VCaP (cell line): ENCODE results near the gene KIF7.

ENCODE experiments used
- H3K27ac ChIP-seq: fragments of 450-650 bp; 2 replicates; pipeline ENCODE4 v1.5.1; 2017
- CTCF ChIP-seq: fragments of 450-650 bp; conservative IDR thresholded peaks from 2 replicates; pipeline ENCODE4 v1.5.1; 2017; ENCODE audit warnings: mild to moderate bottlenecking, moderate library complexity

KIF7 gene

DNA sequence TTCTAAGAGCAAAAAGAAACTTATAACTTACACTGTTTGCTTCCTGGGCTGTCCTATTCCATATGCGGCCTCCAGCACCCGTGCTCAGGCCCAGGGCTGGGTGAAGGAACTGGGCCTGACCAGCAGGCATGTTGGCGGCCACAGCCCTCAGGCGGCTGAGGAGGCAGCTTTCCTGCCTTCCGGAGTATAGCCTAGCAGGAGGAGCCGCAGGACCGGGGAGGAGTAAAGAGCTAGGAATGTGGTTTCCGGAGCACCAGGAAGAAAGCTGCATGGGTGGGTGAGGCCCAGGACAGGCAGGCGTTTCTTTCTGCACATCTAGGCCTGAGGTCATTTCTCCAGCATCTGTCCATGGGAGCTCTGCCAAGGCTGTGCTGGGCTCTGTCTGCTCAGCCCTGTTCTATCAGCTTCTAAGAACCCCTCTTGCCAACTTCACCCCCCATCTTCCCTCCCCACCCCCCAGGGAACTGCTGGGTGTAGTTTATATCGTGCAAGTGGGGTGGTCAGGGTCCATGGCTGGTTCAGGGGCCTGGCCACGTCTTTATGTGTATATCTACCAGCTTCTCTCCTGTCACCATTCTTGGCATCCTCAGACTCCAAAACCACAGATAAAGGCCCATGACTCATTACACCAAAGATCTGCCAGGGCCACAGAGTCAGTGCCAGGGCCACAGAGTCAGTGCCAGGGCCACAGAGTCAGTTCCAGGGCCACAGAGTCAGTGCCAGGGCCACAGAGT lies 7.8 kb upstream of the KIF7 start:
- TF ChIP-seq CTCF, result no peak

DNA sequence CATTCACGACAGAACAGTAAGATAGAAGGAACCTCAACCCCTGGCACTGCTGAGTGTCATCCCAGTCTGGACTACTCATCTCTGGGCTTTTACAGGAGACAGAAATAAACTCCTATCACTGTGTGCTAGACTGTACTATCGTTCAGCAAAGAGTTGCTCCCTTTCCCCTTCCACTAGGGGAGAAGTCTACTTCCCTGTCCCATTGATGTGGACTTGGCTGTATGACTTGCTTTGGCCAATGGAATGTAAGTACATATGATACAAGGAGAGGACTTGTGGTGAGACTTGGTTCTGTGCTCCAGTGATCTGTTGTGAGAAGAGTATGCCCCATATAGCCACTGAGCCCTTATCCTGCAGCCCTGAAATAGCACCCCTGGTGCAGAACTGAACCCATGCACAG lies 5.3 kb upstream of the KIF7 start:
- TF ChIP-seq CTCF, result no peak
- H3K27ac ChIP-seq, result no peak overlapping the region

More for the DNA sequence above, 7.8 kb upstream of the KIF7 start:
- H3K27ac ChIP-seq, result no peak overlapping the region

DNA sequence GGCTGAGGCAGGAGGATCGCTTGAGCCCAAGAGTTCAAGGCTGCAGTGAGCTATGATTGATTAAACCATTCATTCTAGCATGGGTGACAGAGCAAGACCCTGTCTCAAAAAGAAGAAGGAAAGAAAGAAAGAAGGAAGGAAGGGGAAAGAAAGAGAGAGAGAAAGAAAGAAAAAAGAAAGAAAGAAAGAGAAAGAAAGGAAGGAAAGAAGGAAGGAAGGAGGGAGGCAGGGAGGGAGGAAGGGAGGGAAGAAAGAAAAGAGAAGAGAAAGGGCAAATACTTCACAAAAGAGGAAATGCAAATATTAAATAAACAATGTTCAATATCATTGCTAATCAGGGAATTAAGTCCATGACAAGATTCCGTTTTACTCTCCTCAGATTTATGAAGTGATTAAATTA lies 4.0 kb upstream of the KIF7 start:
- TF ChIP-seq CTCF, result no peak
- no peak overlapping the region for H3K27ac ChIP-seq

DNA sequence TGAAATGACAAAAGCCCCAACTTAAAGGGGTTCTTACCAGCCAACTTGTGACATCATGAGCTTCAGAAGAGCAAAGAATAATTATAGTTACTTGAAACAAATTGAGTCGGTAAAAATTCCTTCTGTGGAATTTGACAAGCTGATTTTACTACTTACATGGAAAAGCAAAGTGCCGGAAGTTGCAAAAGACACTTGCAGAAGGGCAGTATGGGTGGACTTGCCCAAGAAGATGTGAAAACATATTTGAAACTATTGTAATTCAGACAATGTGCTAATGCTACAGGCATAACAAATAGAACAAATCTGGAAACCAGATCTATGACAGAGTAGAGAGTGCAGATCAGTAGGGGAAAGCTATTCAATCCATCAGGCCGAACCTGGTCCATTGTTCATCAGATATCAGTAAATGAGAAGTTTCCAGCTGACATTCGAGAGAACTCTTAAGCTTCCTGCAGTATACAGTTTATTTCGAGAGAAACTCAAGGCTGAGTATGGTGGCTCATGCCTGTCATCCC lies 2.5 kb upstream of the KIF7 start:
- no peak overlapping the region for H3K27ac ChIP-seq
- TF ChIP-seq CTCF, result no peak

- TF ChIP-seq CTCF, result no peak
- H3K27ac ChIP-seq, result peak overlapping the region; percentile 82
Observed at GRCh38 chr15:89656116-89656815, 999 bp upstream of the KIF7 start.

DNA sequence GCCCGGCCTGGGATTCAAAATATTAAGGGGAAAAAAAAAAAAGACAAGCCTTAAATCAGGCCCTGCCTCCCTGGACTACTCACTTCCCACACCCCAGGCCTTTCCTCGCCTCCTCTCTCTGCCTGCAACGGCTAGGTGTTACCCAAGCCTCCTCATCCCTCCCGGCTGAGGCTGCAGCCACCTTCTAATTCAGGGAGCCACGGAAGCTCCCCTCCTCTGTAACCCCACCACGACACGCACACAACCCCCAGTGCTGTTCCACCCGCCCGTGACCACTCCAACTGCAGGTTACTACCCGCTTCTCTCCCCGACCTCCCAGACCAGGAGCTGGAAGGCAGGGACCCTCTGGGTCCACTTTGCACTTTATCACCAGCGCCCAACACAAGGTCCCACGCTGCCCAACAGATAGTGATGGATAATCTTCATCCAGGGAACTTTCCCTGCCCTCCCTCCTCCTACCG lies 936 bp downstream of the KIF7 start:
- peak overlapping the region; percentile 82 for H3K27ac ChIP-seq
- TF ChIP-seq CTCF, result no peak

GRCh38 chr15:89653578-89653977 lies 1.7 kb downstream of the KIF7 start:
- H3K27ac ChIP-seq, result no peak overlapping the region
- TF ChIP-seq CTCF, result no peak
